Karpas-422 (cell line): ENCODE data around the gene LMO7. TPM values are rescaled to one million over a fixed set of nuclear protein-coding genes. Genes with fewer than 3 reads are reported as not detected.
"Not testable (repeated sequence)": the region's sequence is repeated elsewhere in the genome, so short reads cannot be mapped to it uniquely, and the experiment has no call there.

Experiments
- DNase-seq: peaks from one replicate; pipeline ENCODE4 v3.0.0-alpha.2; 2015
- H2AFZ ChIP-seq: fragments of 200-600 bp; sonication (generic); 2 replicates; pipeline ENCODE4 v1.6.1; 2014; ENCODE audit warnings: antibody characterized with exemption, low read length, mixed read lengths
- H3K27ac ChIP-seq: fragments of 200-600 bp; sonication (generic); 2 replicates; pipeline ENCODE4 v1.5.1; 2014; ENCODE audit warnings: mild to moderate bottlenecking, low read length, moderate library complexity
- H3K27me3 ChIP-seq: fragments of 200-600 bp; sonication (generic); 2 replicates; pipeline ENCODE4 v1.6.1; 2014; ENCODE audit warnings: low read length, mixed read lengths
- H3K36me3 ChIP-seq: fragments of 200-600 bp; sonication (generic); 2 replicates; pipeline ENCODE4 v1.6.1; 2014; ENCODE audit warnings: low read length, mixed read lengths; ENCODE audit not compliant: insufficient read depth
- H3K4me1 ChIP-seq: fragments of 200-600 bp; sonication (generic); 2 replicates; pipeline ENCODE4 v1.6.1; 2014; ENCODE audit warnings: mild to moderate bottlenecking, low read length, mixed read lengths
- H3K4me2 ChIP-seq: fragments of 200-600 bp; sonication (generic); 2 replicates; pipeline ENCODE4 v1.6.1; 2014; ENCODE audit warnings: low read length, low read depth, mild to moderate bottlenecking; ENCODE audit not compliant: poor library complexity, severe bottlenecking
- H3K4me3 ChIP-seq: fragments of 200-600 bp; sonication (generic); 2 replicates; pipeline ENCODE4 v1.5.1; 2014; ENCODE audit warnings: mild to moderate bottlenecking, antibody characterized with exemption, low read length, mixed read lengths
- H3K79me2 ChIP-seq: fragments of 200-600 bp; sonication (generic); 2 replicates; pipeline ENCODE4 v1.6.1; 2014; ENCODE audit warnings: mild to moderate bottlenecking, low read length, mixed read lengths
- H3K9ac ChIP-seq: fragments of 200-600 bp; sonication (generic); 2 replicates; pipeline ENCODE4 v1.6.0; 2014; ENCODE audit warnings: low read length
- H3K9me2 ChIP-seq: fragments of 200-600 bp; sonication (generic), shearing (Covaris generic); replicated peaks from 2 replicates; pipeline ENCODE4 v1.6.0; 2014; ENCODE audit warnings: mild to moderate bottlenecking, low read length, moderate library complexity; ENCODE audit not compliant: insufficient read depth
- H3K9me3 ChIP-seq: fragments of 300-700, 200-600 bp; sonication (generic); 2 replicates; pipeline ENCODE4 v1.6.1; 2014; ENCODE audit warnings: low read length, mixed read lengths
- H4K20me1 ChIP-seq: fragments of 200-600 bp; sonication (generic); 2 replicates; pipeline ENCODE4 v1.6.1; 2014; ENCODE audit warnings: mild to moderate bottlenecking, antibody characterized with exemption, low read length, low read depth; ENCODE audit not compliant: insufficient read depth
- total RNA-seq: library from RNA; depleted of rRNA; stranded (reverse); fragments of >200 nt; shearing (Covaris generic); gene quantifications from 2 replicates; pipeline ENCODE4 v1.2.3, GENCODE V29; 2014; ENCODE audit warnings: low replicate concordance

LMO7 gene
- total RNA-seq, 1 experiment from 2014 or later = 40.0 TPM

- no peak for DNase-seq
- no peak overlapping the region for H2AFZ ChIP-seq
- H3K4me2 ChIP-seq = no peak overlapping the region
- H3K79me2 ChIP-seq = no peaks in the 10 kb centered on the region
- H3K9me3 ChIP-seq = no peaks in the 10 kb centered on the region
- H3K4me1 ChIP-seq = peaks cover 3% of the 10 kb centered on the region
- H3K9me2 ChIP-seq = no peaks in the 10 kb centered on the region
- H3K9ac ChIP-seq = no peak overlapping the region
- no peaks in the 10 kb centered on the region for H3K27me3 ChIP-seq
- no peak overlapping the region for H3K4me3 ChIP-seq
- no peaks in the 10 kb centered on the region for H3K36me3 ChIP-seq
- no peak overlapping the region for H3K27ac ChIP-seq
- no peaks in the 10 kb centered on the region for H4K20me1 ChIP-seq
These were observed 54.5 kb downstream of the LMO7 start for GRCh38 chr13:75690607-75691006.

- no peak overlapping the region for H3K27ac ChIP-seq
- H3K27me3 ChIP-seq = no peaks in the 10 kb centered on the region
- peaks cover 3% of the 10 kb centered on the region for H3K4me1 ChIP-seq
- H4K20me1 ChIP-seq = no peaks in the 10 kb centered on the region
- no peak overlapping the region for H3K4me2 ChIP-seq
- no peak for DNase-seq
- no peaks in the 10 kb centered on the region for H3K9me3 ChIP-seq
- H3K79me2 ChIP-seq = no peaks in the 10 kb centered on the region
- no peak overlapping the region for H2AFZ ChIP-seq
- no peak overlapping the region for H3K4me3 ChIP-seq
- no peaks in the 10 kb centered on the region for H3K9me2 ChIP-seq
- no peaks in the 10 kb centered on the region for H3K36me3 ChIP-seq
- no peak overlapping the region for H3K9ac ChIP-seq
These were observed 55.1 kb downstream of the LMO7 start for GRCh38 chr13:75691183-75691582.

GRCh38 chr13:75693227-75693626 lies 57.1 kb downstream of the LMO7 start:
- Histone ChIP-seq H2AFZ (no peak overlapping the region), H3K79me2 (no peaks in the 10 kb centered on the region), H3K4me1 (peaks cover 3% of the 10 kb centered on the region), H3K4me2 (no peak overlapping the region), H3K27me3 (no peaks in the 10 kb centered on the region), H3K9me2 (no peaks in the 10 kb centered on the region), H3K4me3 (no peak overlapping the region), H3K27ac (no peak overlapping the region), H4K20me1 (no peaks in the 10 kb centered on the region), H3K36me3 (no peaks in the 10 kb centered on the region), H3K9ac (no peak overlapping the region), H3K9me3 (no peaks in the 10 kb centered on the region)
- no peak for DNase-seq

GRCh38 chr13:75694722-75695121 lies 58.6 kb downstream of the LMO7 start:
- Histone ChIP-seq H3K36me3 (no peaks in the 10 kb centered on the region), H3K9me3 (no peaks in the 10 kb centered on the region), H3K4me3 (no peak overlapping the region), H3K4me2 (no peak overlapping the region), H3K9me2 (no peaks in the 10 kb centered on the region), H2AFZ (no peak overlapping the region), H3K27ac (no peak overlapping the region), H4K20me1 (no peaks in the 10 kb centered on the region), H3K4me1 (peaks cover 3% of the 10 kb centered on the region), H3K79me2 (no peaks in the 10 kb centered on the region), H3K9ac (no peak overlapping the region), H3K27me3 (no peaks in the 10 kb centered on the region)
- DNase-seq = no peak

- peak overlapping the region; percentile 41 for H3K4me2 ChIP-seq
- not testable (repeated sequence) for H3K4me3 ChIP-seq, H3K9me3 ChIP-seq, H3K9ac ChIP-seq, H3K27me3 ChIP-seq, H3K36me3 ChIP-seq, H3K27ac ChIP-seq, H3K9me2 ChIP-seq, H3K79me2 ChIP-seq, H3K4me1 ChIP-seq, H2AFZ ChIP-seq, H4K20me1 ChIP-seq
- peak; percentile 89 for DNase-seq
These were observed 59.8 kb downstream of the LMO7 start for GRCh38 chr13:75695908-75696307.

- no peak for DNase-seq
- Histone ChIP-seq H3K9me2 (no peaks in the 10 kb centered on the region), H4K20me1 (no peaks in the 10 kb centered on the region), H3K4me2 (no peak overlapping the region), H2AFZ (no peak overlapping the region), H3K79me2 (no peaks in the 10 kb centered on the region), H3K27ac (no peak overlapping the region), H3K27me3 (no peaks in the 10 kb centered on the region), H3K9me3 (no peaks in the 10 kb centered on the region), H3K36me3 (no peaks in the 10 kb centered on the region), H3K4me1 (no peaks in the 10 kb centered on the region), H3K9ac (no peak overlapping the region), H3K4me3 (no peak overlapping the region)
These were observed 62.9 kb downstream of the LMO7 start for GRCh38 chr13:75699062-75699461.

GRCh38 chr13:75699717-75700116 lies 63.6 kb downstream of the LMO7 start:
- not testable (repeated sequence) for H2AFZ ChIP-seq, DNase-seq, H3K4me2 ChIP-seq, H3K36me3 ChIP-seq, H4K20me1 ChIP-seq, H3K4me3 ChIP-seq, H3K9me3 ChIP-seq, H3K27me3 ChIP-seq, H3K9me2 ChIP-seq, H3K4me1 ChIP-seq, H3K27ac ChIP-seq, H3K79me2 ChIP-seq, H3K9ac ChIP-seq

GRCh38 chr13:75700552-75700951 lies 64.4 kb downstream of the LMO7 start:
- no peaks in the 10 kb centered on the region for H3K79me2 ChIP-seq
- no peaks in the 10 kb centered on the region for H4K20me1 ChIP-seq
- DNase-seq = no peak
- H3K27ac ChIP-seq = no peak overlapping the region
- H3K4me1 ChIP-seq = no peaks in the 10 kb centered on the region
- H3K9ac ChIP-seq = no peak overlapping the region
- H3K4me3 ChIP-seq = no peak overlapping the region
- no peak overlapping the region for H2AFZ ChIP-seq
- H3K27me3 ChIP-seq = no peaks in the 10 kb centered on the region
- H3K9me2 ChIP-seq = no peaks in the 10 kb centered on the region
- no peaks in the 10 kb centered on the region for H3K9me3 ChIP-seq
- no peak overlapping the region for H3K4me2 ChIP-seq
- no peaks in the 10 kb centered on the region for H3K36me3 ChIP-seq

- Histone ChIP-seq H3K9me3 (no peaks in the 10 kb centered on the region), H4K20me1 (no peaks in the 10 kb centered on the region)
These were observed 66.3 kb downstream of the LMO7 start for GRCh38 chr13:75702476-75702875.

More at GRCh38 chr13:75702476-75702875, 66.3 kb downstream of the LMO7 start:
- no peaks in the 10 kb centered on the region for H3K9me2 ChIP-seq
- no peaks in the 10 kb centered on the region for H3K36me3 ChIP-seq
- no peak overlapping the region for H3K27ac ChIP-seq
- H3K9ac ChIP-seq = no peak overlapping the region
- H2AFZ ChIP-seq = no peak overlapping the region
- no peaks in the 10 kb centered on the region for H3K4me1 ChIP-seq
- H3K79me2 ChIP-seq = no peaks in the 10 kb centered on the region
- H3K4me3 ChIP-seq = no peak overlapping the region
- no peak for DNase-seq
- no peaks in the 10 kb centered on the region for H3K27me3 ChIP-seq
- no peak overlapping the region for H3K4me2 ChIP-seq
